Vagina (tissue), 2 donors: ENCODE data around the gene BRSK2.

ENCODE experiments used
- CTCF ChIP-seq, 3 experiments: fragments of 450-650 bp in 2 of 3; fragments of 200-600 bp in 1 of 3; sonication (generic) in 1 of 3; IDR thresholded peaks; one replicate each; pipeline ENCODE4 v1.5.1; 2017 to 2019; ENCODE audit warnings: antibody characterized with exemption in 3 of 3, mild to moderate bottlenecking in 2 of 3, moderate library complexity in 2 of 3
- POLR2A ChIP-seq, 2 donors: fragments of 450-650 bp; IDR thresholded peaks; one replicate each; pipeline ENCODE4 v1.6.1; 2017; ENCODE audit warnings: antibody characterized with exemption in 2 of 2, mild to moderate bottlenecking in 2 of 2, moderate library complexity in 2 of 2

DNA sequence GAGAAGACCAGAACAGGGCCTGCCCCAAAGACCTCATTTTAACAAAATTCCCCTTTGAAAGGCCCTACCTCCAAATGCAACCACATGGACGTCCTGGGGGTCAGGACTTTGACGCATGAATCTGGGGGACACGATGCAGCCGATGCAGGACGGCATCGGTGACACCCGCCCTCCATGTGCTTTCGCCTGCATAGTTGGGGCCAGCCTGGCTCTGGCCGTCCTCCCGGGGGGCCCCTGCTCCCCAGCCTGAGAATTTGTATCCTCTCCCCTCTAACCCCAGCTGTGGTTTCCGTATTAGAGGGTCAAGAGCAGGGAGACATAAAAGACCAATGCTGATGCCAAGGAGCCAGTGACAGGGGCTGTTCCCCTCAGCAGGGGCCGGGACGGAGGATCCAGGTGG is 18.4 kb upstream of the BRSK2 start:
- TF ChIP-seq POLR2A (IDR thresholded peaks at IDR 0.05) (no peak), CTCF (IDR thresholded peaks at IDR 0.05) (no peak)
